HG03175 (cell line): ENCODE results near the gene WWOX.

ENCODE experiments used
- ATAC-seq: cut with Tn5 transposase; IDR thresholded peaks from one replicate; pipeline ENCODE4 v1.9.1; 2021; ENCODE audit warnings: mild to moderate bottlenecking, moderate library complexity; ENCODE audit not compliant: unreplicated experiment

The WWOX gene

GRCh38 chr16:78906135-78906534, 806.7 kb downstream of the WWOX start:
- ATAC-seq: no peak

DNA sequence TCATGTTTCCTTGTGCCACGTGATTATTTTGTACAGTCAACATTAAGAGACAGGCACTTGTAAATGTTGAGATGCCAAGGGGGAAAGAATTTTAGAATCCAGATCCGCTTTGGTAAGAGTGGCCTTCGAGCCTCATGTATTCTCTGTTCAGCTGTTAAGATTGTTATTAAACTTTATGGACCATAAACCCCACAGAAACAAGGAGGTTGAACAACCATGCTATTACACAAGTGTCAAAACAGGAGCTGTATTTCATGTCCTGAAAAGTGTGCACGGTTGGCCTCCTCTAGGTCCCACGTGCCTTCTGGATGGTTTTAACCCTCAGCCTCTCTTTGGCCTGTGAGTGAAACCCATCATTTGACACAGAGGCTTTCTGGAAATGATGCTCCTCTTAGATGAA, 809.8 kb downstream of the WWOX start:
- ATAC-seq: no peak

DNA sequence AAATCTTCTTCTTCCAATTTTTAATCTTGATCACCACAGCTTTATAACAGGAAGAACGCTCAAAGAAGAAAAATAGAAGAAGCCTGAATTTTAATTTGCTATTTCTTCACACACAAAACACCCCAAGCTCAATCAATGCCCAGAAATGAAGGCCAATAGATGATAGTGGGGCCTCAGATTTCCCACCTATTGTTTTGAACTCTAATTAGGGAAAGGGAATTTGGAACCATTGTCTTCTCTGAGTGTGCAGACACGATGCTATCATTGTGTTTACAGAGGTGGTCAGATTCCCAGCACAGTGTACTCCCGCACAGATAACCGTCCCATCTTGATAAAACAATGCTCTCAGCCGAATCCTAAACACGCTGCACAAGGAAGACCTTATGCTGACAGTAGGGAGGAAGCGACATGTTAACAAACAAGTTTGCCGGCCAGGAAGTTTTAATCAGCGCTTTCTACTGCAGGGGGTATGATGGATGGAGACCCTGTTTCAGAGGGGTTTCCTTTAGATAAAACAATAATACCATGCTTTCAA, 816.4 kb downstream of the WWOX start:
- no peak for ATAC-seq

DNA sequence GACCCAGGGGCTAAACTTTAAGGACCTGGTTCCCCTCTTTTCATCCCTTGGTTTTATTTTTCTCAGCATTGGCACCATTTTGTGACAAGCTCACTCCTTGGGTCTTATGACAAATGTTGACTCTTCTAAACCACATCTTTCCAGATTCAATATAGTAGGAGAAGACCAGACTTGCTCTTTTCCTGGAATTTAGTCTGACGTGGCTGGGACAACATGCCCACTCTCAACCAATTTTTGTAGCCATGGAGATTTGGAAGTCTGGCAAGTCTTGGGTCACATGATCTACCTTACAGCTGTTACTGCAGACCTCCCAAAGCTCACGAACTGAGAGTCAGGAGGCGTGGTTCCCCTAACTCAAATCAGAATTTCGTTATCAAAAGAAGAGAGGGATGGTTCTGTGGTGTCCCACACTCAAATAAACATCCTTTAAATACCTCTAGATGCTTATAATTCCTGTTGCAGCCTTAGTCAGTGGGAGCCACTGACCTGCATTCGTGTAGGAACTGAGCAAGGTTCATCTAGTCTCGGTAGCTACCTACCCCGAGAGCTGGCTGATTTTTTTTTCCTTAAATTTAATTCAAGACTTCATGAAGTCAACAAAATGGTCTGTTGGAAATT, 817.6 kb downstream of the WWOX start:
- ATAC-seq: no peak

DNA sequence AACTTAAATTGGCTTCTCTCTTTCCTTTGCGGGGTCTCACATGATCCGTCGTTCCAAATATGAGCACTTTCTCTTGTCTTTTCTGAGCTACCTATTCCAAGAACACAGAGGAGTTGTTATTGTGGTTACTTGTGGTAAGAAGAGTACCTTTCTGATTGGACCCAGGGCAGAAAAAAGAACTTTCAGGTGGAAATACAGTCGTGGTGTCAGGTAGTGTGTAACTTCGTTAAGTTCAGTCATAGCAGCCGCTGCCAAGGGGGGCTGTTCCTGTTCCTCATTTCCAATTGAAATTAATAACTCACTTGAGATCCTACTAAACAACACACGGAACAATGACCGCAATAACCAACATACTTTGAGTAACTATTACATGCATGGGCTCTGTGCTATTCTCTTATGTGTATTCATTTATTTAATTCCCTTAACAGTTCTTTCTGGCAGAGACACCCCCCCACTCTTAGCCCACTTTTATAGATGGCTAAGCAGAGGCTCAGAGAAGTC, 819.4 kb downstream of the WWOX start:
- no peak for ATAC-seq

GRCh38 chr16:78919852-78920251, 820.4 kb downstream of the WWOX start:
- ATAC-seq: no peak

DNA sequence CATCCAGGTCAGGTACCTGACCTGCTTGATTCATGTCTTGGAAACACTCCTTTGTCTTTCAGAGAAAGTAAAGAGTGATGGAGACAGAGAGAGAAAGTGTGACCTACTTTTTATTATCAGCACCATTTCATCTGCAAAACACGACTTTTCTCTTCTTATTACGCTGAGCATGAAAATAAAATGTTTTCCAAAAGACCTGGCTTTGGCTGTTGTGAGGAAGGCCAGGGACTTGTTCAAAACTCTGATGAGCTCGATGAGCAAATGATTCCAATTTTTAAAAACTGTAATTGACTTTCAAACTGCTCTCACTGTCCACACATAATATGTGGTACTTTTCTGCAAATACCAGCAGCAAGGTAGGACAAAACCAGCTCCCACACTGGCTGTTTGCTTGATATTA, 821.2 kb downstream of the WWOX start:
- ATAC-seq: no peak

DNA sequence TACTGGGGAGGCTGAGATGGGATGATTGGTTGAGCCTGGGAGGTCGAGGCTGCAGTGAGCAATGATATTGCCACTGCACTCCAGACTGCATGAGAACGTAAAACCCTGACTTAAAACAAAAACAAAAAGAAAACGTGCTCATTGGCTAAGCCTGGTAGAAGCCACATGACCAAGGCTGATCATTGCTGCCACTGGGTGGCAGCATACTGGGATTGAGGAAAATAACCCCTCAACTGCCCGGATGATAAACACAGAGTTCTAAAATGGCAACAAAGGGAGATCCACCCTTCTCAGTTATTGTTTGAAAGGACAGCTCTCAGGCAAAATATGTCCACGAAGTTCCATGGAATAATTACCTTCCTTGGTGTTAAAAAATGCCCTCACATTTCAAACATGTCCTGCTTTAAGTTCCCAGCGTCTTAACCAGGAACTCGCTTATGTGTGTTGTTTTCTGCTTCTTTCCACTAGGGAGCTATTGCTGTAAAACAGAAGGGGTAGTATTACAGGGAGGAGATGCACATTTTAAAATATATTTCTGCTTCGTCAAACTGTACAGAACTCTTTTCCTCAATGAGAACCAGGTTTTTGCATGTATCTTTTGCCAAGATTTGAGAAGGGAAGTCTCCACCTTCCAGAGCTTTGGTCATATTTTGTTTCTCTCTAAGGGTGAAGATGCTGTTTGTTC, 825.8 kb downstream of the WWOX start:
- ATAC-seq: no peak

DNA sequence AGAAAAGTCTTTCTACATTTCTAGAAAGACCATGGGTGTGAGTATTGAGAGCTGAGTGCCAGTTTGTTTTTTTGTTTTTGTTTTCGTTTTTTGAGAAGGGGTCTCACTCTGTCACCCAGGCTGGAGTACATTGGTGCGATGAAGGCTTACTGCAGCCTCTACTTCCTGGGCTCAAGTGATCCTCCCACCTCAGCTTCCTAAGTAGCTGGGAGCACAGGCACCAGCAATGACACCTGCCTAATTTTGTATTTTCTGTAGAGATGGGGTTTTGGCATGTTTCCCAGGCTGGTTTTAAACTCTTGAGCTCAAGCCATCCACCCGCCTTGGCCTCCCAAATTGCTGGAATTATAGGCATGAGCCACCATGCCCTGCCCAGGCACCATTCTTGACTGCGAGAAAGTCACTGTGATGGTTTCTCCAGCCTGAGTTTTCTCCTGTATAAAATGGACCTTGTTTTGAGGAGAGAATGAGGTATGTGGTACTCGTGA, 827.3 kb downstream of the WWOX start:
- ATAC-seq: no peak

DNA sequence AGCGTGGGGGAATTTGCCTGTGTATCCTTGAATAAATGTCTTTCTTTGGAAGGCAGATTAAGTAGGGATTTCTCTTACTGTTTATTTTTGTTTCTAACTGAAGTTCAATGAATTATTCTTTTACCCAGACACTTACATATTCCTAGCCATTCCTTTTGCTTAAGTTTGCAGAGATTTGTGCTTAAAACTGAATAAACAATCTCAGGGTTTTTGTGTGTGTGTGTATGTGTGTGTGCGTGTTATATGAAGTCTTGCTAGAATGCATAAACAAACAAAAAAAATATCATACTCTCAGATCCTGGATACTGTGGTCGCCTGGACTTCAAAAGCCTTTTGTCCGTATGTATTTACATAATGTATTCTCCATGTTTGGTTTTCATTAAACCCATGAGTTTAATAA, 828.3 kb downstream of the WWOX start:
- ATAC-seq: no peak

GRCh38 chr16:78929841-78930240, 830.4 kb downstream of the WWOX start:
- ATAC-seq: no peak

DNA sequence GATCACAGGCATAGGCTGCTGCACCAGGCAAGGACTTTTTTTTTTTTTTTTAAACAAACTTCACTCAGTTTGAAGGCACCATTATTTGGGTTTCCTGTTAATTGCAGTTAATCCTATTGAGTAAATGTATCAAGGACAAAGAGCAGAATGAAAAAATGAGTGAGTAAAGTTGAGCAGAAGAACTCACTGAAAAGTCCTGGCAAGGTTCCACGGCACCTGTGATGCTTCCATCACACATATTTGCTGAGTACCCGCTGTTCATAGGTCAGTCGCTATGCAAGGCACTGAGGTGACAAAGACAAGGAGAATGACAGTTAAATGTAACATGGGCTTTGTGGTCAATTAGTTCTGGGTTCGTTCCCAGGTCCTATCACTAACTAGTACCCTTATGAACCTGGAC, 831.1 kb downstream of the WWOX start:
- ATAC-seq: no peak

- no peak for ATAC-seq
Measured at GRCh38 chr16:78931267-78931666, 831.8 kb downstream of the WWOX start.

- no peak for ATAC-seq
Measured at GRCh38 chr16:78931678-78932077, 832.2 kb downstream of the WWOX start.

DNA sequence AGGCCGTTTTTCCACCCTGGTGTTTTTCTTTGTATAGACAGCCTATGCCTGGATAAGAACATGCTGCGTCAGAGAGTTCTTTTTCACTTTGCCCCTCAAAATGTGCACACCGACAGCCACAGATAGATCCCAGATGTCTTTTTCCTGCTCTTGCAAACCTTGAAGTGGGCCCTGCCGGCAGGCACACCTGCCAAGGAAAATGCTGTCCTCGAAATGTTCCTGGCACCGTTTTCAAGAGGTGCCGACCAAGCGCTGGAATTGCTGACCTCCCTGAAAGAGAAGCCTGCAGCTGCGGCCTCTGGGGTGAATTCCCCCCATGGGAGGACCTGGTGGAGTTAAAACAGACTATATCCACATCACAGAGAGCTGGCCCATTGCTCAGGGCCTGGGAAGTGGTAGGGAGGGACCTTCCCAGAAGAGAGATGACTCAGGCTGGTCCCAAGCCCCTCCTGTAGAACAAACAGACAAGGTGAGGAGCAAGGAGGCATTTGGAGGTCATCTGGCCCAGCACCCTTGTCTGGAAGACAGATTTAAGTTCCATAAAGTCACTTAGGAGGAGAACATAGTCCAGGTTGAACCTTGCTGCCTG, 833.0 kb downstream of the WWOX start:
- ATAC-seq: no peak

- ATAC-seq: no peak
Measured at GRCh38 chr16:78936060-78936459, 836.6 kb downstream of the WWOX start.

GRCh38 chr16:78939597-78939996, 840.1 kb downstream of the WWOX start:
- ATAC-seq: no peak

- ATAC-seq: no peak
Measured at GRCh38 chr16:78942625-78943245, 843.3 kb downstream of the WWOX start.

GRCh38 chr16:78945336-78945735, 845.9 kb downstream of the WWOX start:
- ATAC-seq: no peak

GRCh38 chr16:78946556-78946955, 847.1 kb downstream of the WWOX start:
- no peak for ATAC-seq

DNA sequence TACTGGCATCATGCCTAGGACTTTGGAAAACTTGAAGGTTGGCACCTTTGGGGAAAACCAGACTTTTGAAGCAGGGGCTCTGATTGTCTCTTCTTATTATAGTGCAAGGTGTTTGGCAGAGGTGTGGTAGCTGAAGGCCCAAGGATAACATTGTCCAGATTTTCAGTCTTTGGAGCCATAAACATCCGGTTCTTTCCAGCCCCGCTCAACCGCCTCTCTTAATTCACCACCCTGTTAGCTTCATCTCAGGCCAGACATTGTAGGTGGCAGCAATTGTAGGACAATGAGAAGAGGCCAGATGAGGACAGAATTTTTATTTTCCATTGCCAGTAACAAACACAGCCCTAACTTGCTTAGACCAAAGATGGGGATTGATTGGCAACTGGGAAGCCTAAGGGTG, 851.3 kb downstream of the WWOX start:
- no peak for ATAC-seq
